IMR-90 (cell line): ENCODE results near the gene FAS. TPM values are rescaled to one million over a fixed set of nuclear protein-coding genes. Genes with fewer than 3 reads are reported as not detected.
A peak's percentile ranks its signal among the peaks of the same experiment; 100 is the strongest.

Experiments used
- ATAC-seq: fragments of 200-7000 bp; cut with Tn5 transposase; 2 replicates; pipeline ENCODE4 v1.9.1; 2020; ENCODE audit warnings: low read depth, mild to moderate bottlenecking, moderate library complexity
- BruUV-seq: library from RNA; stranded (reverse); fragments of 400-500 nt; replicated peaks from 2 replicates; lab custom pipeline; 2021; lab: Mats Ljungman, UMichigan
- CTCF ChIA-PET: fragments of 300-600 bp; formaldehyde crosslinking; extraction: SDS; loops from one replicate; lab custom pipeline; 2021; ENCODE audit warnings: antibody characterized with exemption; lab: Yijun Ruan, JAX
- POLR2A ChIA-PET: fragments of 300-600 bp; sonication (Branson Sonifier 250); formaldehyde crosslinking; loops from one replicate; lab custom pipeline; 2022; ENCODE audit warnings: antibody characterized with exemption; ENCODE audit not compliant: unreplicated experiment; lab: Charles Lee
- DNase-seq: peaks from one replicate; pipeline ENCODE4 v3.0.0; 2013
- H2AFZ ChIP-seq: replicated peaks from 2 replicates; pipeline ENCODE3; 2013; ENCODE audit warnings: low read length, mild to moderate bottlenecking; ENCODE audit not compliant: poor library complexity
- H2AK5ac ChIP-seq: 2 replicates; pipeline ENCODE4 v1.6.1; 2013; ENCODE audit warnings: low read depth, low read length, inconsistent platforms
- H2AK9ac ChIP-seq: replicated peaks from 2 replicates; pipeline ENCODE3; 2013; ENCODE audit warnings: mild to moderate bottlenecking, low read depth, low read length, moderate library complexity; ENCODE audit not compliant: poor library complexity
- H2BK120ac ChIP-seq: 2 replicates; pipeline ENCODE4 v1.6.1; 2013; ENCODE audit warnings: low read depth, low read length, inconsistent platforms
- H2BK15ac ChIP-seq: 3 replicates; pipeline ENCODE4 v1.6.1; 2013; ENCODE audit warnings: low read depth, low read length, inconsistent platforms
- H2BK20ac ChIP-seq: 2 replicates; pipeline ENCODE4 v1.6.1; 2013; ENCODE audit warnings: low read depth, mild to moderate bottlenecking, inconsistent platforms, low read length, moderate library complexity
- H2BK5ac ChIP-seq: 2 replicates; pipeline ENCODE4 v1.6.1; 2013; ENCODE audit warnings: mild to moderate bottlenecking, low read depth, low read length, inconsistent platforms; ENCODE audit not compliant: poor library complexity, severe bottlenecking
- H3K14ac ChIP-seq: replicated peaks from 2 replicates; pipeline ENCODE4 v1.6.1; 2013; ENCODE audit warnings: low read depth, low read length, inconsistent platforms
- H3K18ac ChIP-seq: 2 replicates; pipeline ENCODE4 v1.6.1; 2013; ENCODE audit warnings: low read depth, low read length, control low read depth
- H3K23ac ChIP-seq: 2 replicates; pipeline ENCODE4 v1.6.1; 2013; ENCODE audit warnings: low read depth, low read length, inconsistent platforms
- H3K27ac ChIP-seq: 2 replicates; pipeline ENCODE4 v1.5.1; 2013; ENCODE audit warnings: mild to moderate bottlenecking, control low read depth, low read length; ENCODE audit not compliant: insufficient read depth
- H3K27me3 ChIP-seq: 2 replicates; pipeline ENCODE4 v1.6.1; 2013; ENCODE audit warnings: low read length; ENCODE audit not compliant: control insufficient read depth, insufficient read depth
- H3K36me3 ChIP-seq: 2 replicates; pipeline ENCODE4 v1.6.1; 2013; ENCODE audit warnings: low read length, mixed read lengths; ENCODE audit not compliant: control insufficient read depth, insufficient read depth
- H3K4ac ChIP-seq: 2 replicates; pipeline ENCODE4 v1.6.1; 2013; ENCODE audit warnings: low read depth, low read length, inconsistent platforms
- H3K4me1 ChIP-seq: 2 replicates; pipeline ENCODE4 v1.6.1; 2013; ENCODE audit warnings: low read length, mixed read lengths; ENCODE audit not compliant: control insufficient read depth, insufficient read depth
- H3K4me2 ChIP-seq: 2 replicates; pipeline ENCODE4 v1.6.1; 2013; ENCODE audit warnings: low read depth, mild to moderate bottlenecking, control low read depth, low read length, moderate library complexity
- H3K4me3 ChIP-seq: 2 replicates; pipeline ENCODE4 v1.5.1; 2013; ENCODE audit warnings: low read depth, mild to moderate bottlenecking, control low read depth, low read length, moderate library complexity; ENCODE audit not compliant: insufficient read depth
- H3K56ac ChIP-seq: 2 replicates; pipeline ENCODE4 v1.6.1; 2013; ENCODE audit warnings: low read length, inconsistent platforms; ENCODE audit not compliant: insufficient read depth; ENCODE audit errors: extremely low read depth
- H3K79me1 ChIP-seq, 2 experiments: 2 replicates each; pipeline ENCODE4 v1.6.1; 2013; ENCODE audit warnings: low read length in 2 of 2, inconsistent platforms in 1 of 2, low read depth in 1 of 2
- H3K9ac ChIP-seq: 2 replicates; pipeline ENCODE4 v1.6.1; 2013; ENCODE audit warnings: low read depth, low read length, control low read depth
- H3K9me1 ChIP-seq: 2 replicates; pipeline ENCODE4 v1.6.1; 2013; ENCODE audit warnings: low read length, inconsistent platforms; ENCODE audit not compliant: insufficient read depth
- H3K9me3 ChIP-seq: 2 replicates; pipeline ENCODE4 v1.6.1; 2013; ENCODE audit warnings: low read length; ENCODE audit not compliant: control insufficient read depth, insufficient read depth
- H4K20me1 ChIP-seq: 2 replicates; pipeline ENCODE4 v1.6.1; 2013; ENCODE audit warnings: low read length, inconsistent platforms; ENCODE audit not compliant: insufficient read depth
- H4K5ac ChIP-seq: 2 replicates; pipeline ENCODE4 v1.6.1; 2013; ENCODE audit warnings: mild to moderate bottlenecking, low read depth, low read length, control low read depth
- H4K8ac ChIP-seq, 2 experiments: 2 replicates each; pipeline ENCODE4 v1.6.1; 2013; ENCODE audit warnings: low read depth in 2 of 2, low read length in 2 of 2, control low read depth in 1 of 2, inconsistent platforms in 1 of 2
- H4K91ac ChIP-seq: 2 replicates; pipeline ENCODE4 v1.6.1; 2013; ENCODE audit warnings: low read depth, low read length, inconsistent platforms; ENCODE audit not compliant: insufficient read depth
- CEBPB ChIP-seq: IDR thresholded peaks from 2 replicates; pipeline ENCODE4 v1.6.1; 2012; ENCODE audit warnings: low read depth, low read length, improper control_type of control experiment
- CHD1 ChIP-seq: IDR thresholded peaks from 2 replicates; pipeline ENCODE4 v1.6.1; 2012; ENCODE audit warnings: low read depth, low read length, improper control_type of control experiment
- MAZ ChIP-seq: IDR thresholded peaks from 2 replicates; pipeline ENCODE4 v1.6.1; 2012; ENCODE audit warnings: low read depth, mild to moderate bottlenecking, low read length, improper control_type of control experiment, moderate library complexity, borderline replicate concordance
- MXI1 ChIP-seq: IDR thresholded peaks from 2 replicates; pipeline ENCODE4 v1.6.1; 2012; ENCODE audit warnings: low read depth, mild to moderate bottlenecking, low read length, moderate library complexity, borderline replicate concordance
- RCOR1 ChIP-seq: IDR thresholded peaks from 2 replicates; pipeline ENCODE4 v1.6.1; 2012; ENCODE audit warnings: mild to moderate bottlenecking, low read length, improper control_type of control experiment; ENCODE audit not compliant: insufficient replicate concordance
- SMC3 ChIP-seq: fragments of 150-350 bp; IDR thresholded peaks from 2 replicates; pipeline ENCODE4 v1.6.1; 2016; ENCODE audit warnings: low read depth, mild to moderate bottlenecking, antibody characterized with exemption, low read length, moderate library complexity
- WGBS, 2 experiments: methylation state at CpG; one replicate each; pipeline versions ENCODE4 v1.1.5 to v1.1.7; 2013; ENCODE audit warnings: missing lambda C conversion rate in 2 of 2; ENCODE audit not compliant: insufficient read length in 1 of 2; ENCODE audit errors: extremely low coverage in 2 of 2; 5-methylcytosine and 5-hydroxymethylcytosine counted together
- dilution Hi-C: fragments of 300-500 bp; cut with HindIII; formaldehyde crosslinking; loops from one replicate; pipeline ENCODE4 v1.14.3; 2018; ENCODE audit warnings: low sequenced_read_pairs; ENCODE audit not compliant: unreplicated experiment
- in situ Hi-C: fragments of 300-500 bp; cut with MboI; formaldehyde crosslinking; loops from 3 replicates; pipeline ENCODE4 v1.14.3; 2019; ENCODE audit warnings: low sequenced_read_pairs, inconsistent platforms, mixed read lengths
- intact Hi-C: fragments of 100-400 bp; cut with micrococcal nuclease; formaldehyde crosslinking; loops from 2 replicates; pipeline ENCODE4 v1.10.0; 2022
- polyA plus RNA-seq, 3 experiments: library from polyadenylated mRNA; depleted of rRNA; stranded (reverse); fragments of >200 nt; gene quantifications; 2 replicates each; pipeline ENCODE4 v1.2.3, GENCODE V29; 2012; ENCODE audit warnings: low replicate concordance in 1 of 3
- total RNA-seq: library from RNA; depleted of rRNA; stranded (reverse); fragments of >200 nt; gene quantifications from 2 replicates; pipeline ENCODE4 v1.2.3, GENCODE V29; 2012
- TF ChIP-seq, protein P1 (sequence below): conservative IDR thresholded peaks from 2 replicates; pipeline ENCODE4 v1.5.1; 2012; ENCODE audit warnings: mild to moderate bottlenecking, low read depth, low read length, improper control_type of control experiment

The FAS gene
- total and polyA plus RNA-seq, 2 of the 4 experiments (the other 2 are of a cell fraction) = 34.3 to 53.8 TPM

DNA sequence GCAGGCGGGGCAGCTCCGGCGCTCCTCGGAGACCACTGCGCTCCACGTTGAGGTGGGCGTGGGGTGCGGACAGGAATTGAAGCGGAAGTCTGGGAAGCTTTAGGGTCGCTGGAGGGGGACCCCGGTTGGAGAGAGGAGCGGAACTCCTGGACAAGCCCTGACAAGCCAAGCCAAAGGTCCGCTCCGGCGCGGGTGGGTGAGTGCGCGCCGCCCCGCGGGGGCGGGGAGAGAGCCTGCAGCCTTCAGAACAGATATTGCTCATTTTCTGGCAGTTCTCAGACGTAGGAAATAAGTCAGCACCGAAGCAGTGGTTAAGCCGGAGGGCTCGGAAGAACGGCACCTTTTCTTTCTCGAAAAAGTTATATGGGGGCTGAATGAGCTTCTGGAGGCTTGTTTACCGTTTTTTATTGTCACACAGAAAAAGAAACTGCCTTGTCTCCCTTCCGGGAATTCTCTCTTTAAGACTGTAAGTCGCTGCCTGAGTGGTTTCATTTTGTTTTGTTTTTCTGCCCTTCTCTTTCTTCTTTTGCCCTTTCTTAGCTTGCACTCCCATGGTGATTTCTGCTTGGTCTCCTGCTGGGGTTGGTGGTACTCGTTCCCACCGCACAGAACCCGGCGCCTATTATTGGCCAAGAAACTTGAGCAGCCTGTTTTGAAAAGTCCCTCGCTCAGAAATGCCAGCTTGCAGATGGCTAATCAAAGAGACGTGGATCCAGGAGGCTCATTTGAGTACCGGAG is 732 bp downstream of the FAS start (continued):
- peak; percentile 71; the same call in 1 of the 2 replicates for TF ChIP-seq MXI1
- no peak for TF ChIP-seq SMC3

DNA sequence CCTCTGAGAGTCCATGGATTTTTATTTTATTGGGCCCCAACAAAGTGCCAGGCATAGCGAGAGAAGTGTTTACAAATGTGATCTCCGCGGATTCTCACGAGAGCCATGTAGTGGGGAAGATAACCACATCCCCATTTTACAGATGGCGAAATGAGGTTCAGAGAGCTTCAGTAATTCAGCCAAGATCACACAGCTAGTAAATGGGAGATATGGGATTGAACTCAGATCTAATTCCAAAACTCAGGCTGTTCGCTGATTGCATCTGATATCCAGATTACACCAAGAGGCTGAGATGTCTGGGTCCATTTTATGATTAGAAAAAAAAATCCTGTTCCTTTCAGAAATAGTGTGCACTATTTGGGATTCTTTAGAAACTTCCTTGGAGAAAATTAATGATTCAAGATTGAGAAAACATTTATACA is 1.3 kb downstream of the FAS start:
- H4K20me1 ChIP-seq = peaks cover 7% of the 10 kb centered on the region; the same call in 1 of the 2 replicates
- dilution Hi-C loops (no loop called here), in situ Hi-C loops (no loop called here), intact Hi-C loops (no loop called here)
- peaks cover 36 to 72% of the 10 kb centered on the region in 2 experiments for H3K79me1 ChIP-seq
- ATAC-seq (no peak), DNase-seq (no peak)
- peak overlapping the region; percentile 0 for H3K18ac ChIP-seq
- H3K27me3 ChIP-seq = no peaks in the 10 kb centered on the region
- H2AK9ac ChIP-seq = peak overlapping the region; percentile 17
- peak overlapping the region; percentile 91 for H3K56ac ChIP-seq
- peak overlapping the region; percentile 49; the same call in 1 of the 2 replicates for H2BK120ac ChIP-seq
- CTCF ChIA-PET = interaction anchor here (1.6 kb wide), 1 partner anchor 225 kb away, joined by 5 read pairs; no protein-coding TSS in a partner anchor
- WGBS, 2 experiments = no CpG with 5 or more reads among the region's 6 CpGs
- H3K14ac ChIP-seq = peak overlapping the region; percentile 94
- no TSS peak for BruUV-seq
- H3K4me3 ChIP-seq = peak overlapping the region; percentile 83
- no peaks in the 10 kb centered on the region for H3K9me1 ChIP-seq
- H3K9ac ChIP-seq = peak overlapping the region; percentile 89
- H2BK15ac ChIP-seq = no peak overlapping the region
- H3K23ac ChIP-seq = peak overlapping the region; percentile 98; the same call in 1 of the 2 replicates
- peak overlapping the region; percentile 93 for H2BK5ac ChIP-seq
- TF ChIP-seq RCOR1 (peak; percentile 61), CHD1 (no peak), MAZ (no peak), CEBPB (no peak)
- TF ChIP-seq, protein P1, sequence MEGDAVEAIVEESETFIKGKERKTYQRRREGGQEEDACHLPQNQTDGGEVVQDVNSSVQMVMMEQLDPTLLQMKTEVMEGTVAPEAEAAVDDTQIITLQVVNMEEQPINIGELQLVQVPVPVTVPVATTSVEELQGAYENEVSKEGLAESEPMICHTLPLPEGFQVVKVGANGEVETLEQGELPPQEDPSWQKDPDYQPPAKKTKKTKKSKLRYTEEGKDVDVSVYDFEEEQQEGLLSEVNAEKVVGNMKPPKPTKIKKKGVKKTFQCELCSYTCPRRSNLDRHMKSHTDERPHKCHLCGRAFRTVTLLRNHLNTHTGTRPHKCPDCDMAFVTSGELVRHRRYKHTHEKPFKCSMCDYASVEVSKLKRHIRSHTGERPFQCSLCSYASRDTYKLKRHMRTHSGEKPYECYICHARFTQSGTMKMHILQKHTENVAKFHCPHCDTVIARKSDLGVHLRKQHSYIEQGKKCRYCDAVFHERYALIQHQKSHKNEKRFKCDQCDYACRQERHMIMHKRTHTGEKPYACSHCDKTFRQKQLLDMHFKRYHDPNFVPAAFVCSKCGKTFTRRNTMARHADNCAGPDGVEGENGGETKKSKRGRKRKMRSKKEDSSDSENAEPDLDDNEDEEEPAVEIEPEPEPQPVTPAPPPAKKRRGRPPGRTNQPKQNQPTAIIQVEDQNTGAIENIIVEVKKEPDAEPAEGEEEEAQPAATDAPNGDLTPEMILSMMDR = no peak
- peaks cover 5% of the 10 kb centered on the region for H3K4me1 ChIP-seq
- H2AFZ ChIP-seq = no peak overlapping the region
- H2BK20ac ChIP-seq = no peak overlapping the region
- POLR2A ChIA-PET = interaction anchor here (0.6 kb wide), 1 partner anchor 449 kb away, joined by 4 read pairs; no protein-coding TSS in a partner anchor
- H3K4ac ChIP-seq = peak overlapping the region; percentile 95; the same call in 1 of the 2 replicates
- no peak overlapping the region for H2AK5ac ChIP-seq
- H3K9me3 ChIP-seq = no peaks in the 10 kb centered on the region
- peak overlapping the region; percentile 94 for H3K27ac ChIP-seq
- no peak overlapping the region for H4K5ac ChIP-seq
- H3K4me2 ChIP-seq = peak overlapping the region; percentile 97
- H4K91ac ChIP-seq = no peak overlapping the region
- no peaks in the 10 kb centered on the region for H3K36me3 ChIP-seq
- H4K8ac ChIP-seq = peak overlapping the region in 1 of 2 experiments; percentile 16; a peak in 1 of 4 replicates
